ENCODE data around the gene S1PR5. TPM values are rescaled to one million over a fixed set of nuclear protein-coding genes. Genes with fewer than 3 reads are reported as not detected.

Gene S1PR5, protein sequence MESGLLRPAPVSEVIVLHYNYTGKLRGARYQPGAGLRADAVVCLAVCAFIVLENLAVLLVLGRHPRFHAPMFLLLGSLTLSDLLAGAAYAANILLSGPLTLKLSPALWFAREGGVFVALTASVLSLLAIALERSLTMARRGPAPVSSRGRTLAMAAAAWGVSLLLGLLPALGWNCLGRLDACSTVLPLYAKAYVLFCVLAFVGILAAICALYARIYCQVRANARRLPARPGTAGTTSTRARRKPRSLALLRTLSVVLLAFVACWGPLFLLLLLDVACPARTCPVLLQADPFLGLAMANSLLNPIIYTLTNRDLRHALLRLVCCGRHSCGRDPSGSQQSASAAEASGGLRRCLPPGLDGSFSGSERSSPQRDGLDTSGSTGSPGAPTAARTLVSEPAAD
- 0.79 and 1.1 TPM in 2 replicates for total RNA-seq
- long read RNA-seq = 0 reads

DNA sequence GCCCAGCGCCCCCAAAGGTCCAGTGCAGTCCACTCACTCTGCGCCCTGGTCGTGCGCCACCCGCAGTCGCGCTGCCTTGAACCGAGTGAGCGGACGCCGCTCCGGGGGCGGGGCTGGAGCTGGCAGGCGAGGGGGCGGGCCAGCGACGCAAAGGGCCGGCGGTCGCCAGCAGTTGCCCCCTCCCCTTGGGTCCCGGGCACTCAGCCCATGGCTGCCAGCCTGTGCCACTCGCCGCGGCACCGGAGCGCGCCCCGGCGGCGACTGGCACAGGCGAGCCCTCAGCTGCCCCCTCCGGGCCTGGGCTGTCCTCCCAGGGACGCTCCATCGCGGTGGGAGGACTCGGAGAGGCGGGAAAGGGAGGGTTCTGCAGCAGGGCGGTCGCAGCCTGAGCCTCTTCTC, at the start of gene S1PR5:
Gene S1PR5 (minus strand): TSS at position 87 of the 399 bp plus-strand sequence. CDS start 2,436 bp downstream, outside the sequence.
- Mint-ChIP-seq H3K4me1 (peaks cover 26% of the 10 kb centered on the region), H3K9me3 (no peaks in the 10 kb centered on the region), H3K27me3 (ENCODE audit: low read depth) (peaks cover 49% of the 10 kb centered on the region), H3K4me3 (peak within 1 kb of the TSS; percentile 79), H3K36me3 (ENCODE audit: low read depth) (no peaks in the 10 kb centered on the region), H3K27ac (ENCODE audit: unreplicated experiment) (no peak within 1 kb of the TSS)
- DNase-seq (ENCODE audit: low read depth, low spot score) = no peak
- TF ChIP-seq, protein P1, sequence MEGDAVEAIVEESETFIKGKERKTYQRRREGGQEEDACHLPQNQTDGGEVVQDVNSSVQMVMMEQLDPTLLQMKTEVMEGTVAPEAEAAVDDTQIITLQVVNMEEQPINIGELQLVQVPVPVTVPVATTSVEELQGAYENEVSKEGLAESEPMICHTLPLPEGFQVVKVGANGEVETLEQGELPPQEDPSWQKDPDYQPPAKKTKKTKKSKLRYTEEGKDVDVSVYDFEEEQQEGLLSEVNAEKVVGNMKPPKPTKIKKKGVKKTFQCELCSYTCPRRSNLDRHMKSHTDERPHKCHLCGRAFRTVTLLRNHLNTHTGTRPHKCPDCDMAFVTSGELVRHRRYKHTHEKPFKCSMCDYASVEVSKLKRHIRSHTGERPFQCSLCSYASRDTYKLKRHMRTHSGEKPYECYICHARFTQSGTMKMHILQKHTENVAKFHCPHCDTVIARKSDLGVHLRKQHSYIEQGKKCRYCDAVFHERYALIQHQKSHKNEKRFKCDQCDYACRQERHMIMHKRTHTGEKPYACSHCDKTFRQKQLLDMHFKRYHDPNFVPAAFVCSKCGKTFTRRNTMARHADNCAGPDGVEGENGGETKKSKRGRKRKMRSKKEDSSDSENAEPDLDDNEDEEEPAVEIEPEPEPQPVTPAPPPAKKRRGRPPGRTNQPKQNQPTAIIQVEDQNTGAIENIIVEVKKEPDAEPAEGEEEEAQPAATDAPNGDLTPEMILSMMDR (conservative IDR thresholded peaks at IDR 0.05) = no peak

DNA sequence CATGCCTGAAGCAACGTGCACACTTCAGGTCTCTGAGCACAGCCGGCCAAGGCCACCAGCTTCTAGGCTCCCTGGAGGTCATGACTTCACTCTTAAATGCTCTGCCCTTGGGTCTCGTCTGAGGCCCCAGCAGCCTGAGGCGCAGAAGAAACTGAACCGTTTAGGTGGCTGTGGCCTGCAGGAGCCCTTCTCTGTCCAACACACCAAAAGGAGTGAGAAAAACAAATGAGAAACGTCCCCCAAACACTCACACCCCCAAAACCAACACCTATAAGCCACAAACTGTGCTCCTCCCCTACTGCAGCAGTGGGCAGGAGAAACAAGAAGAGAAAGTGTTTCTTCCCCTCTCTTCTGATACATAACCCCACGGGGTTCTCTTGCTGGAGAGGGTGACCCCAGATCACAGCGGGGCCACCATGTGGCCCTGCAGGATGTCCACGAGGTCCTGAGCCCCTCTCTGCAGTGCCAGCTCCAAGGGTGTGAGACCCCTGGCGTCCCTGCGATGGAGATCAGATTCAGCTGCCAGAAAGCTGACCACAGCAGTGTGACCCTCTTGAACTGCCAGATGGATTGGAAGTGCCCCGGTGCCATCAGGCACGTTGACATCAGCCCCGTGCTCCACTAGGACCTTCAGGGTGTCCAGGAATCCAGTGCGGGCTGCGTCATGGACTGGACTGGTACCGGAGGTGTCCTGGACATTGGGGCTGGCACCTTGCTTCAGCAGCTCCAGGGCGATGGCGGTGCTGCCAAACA, 49.6 kb upstream of the S1PR5 start:
- Mint-ChIP-seq H3K9me3 (no peaks in the 10 kb centered on the region), H3K4me1 (peaks cover 43% of the 10 kb centered on the region), H3K36me3 (ENCODE audit: low read depth) (no peaks in the 10 kb centered on the region), H3K27ac (ENCODE audit: unreplicated experiment) (no peak overlapping the region), H3K4me3 (peak overlapping the region; percentile 96), H3K27me3 (ENCODE audit: low read depth) (peaks cover 4% of the 10 kb centered on the region)
- no peak for DNase-seq (ENCODE audit: low read depth, low spot score)
- TF ChIP-seq, protein P1 (conservative IDR thresholded peaks at IDR 0.05) = no peak

DNA sequence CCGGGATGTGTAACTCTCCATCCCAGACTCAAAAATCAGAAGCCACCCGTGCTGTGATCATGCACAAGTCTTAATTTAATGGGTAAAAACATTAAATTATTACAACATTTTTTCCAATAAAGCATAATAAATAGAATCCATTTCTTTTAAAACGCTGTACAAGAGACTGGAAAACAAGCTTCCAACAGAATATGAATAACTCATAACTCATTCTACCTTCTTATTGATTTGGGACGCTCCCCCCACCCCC, 49.1 kb upstream of the S1PR5 start:
- no peaks in the 10 kb centered on the region for H3K9me3 Mint-ChIP-seq
- peaks cover 4% of the 10 kb centered on the region for H3K27me3 Mint-ChIP-seq (ENCODE audit: low read depth)
- TF ChIP-seq, protein P1 (conservative IDR thresholded peaks at IDR 0.05) = no peak
- no peak overlapping the region for H3K27ac Mint-ChIP-seq (ENCODE audit: unreplicated experiment)
- peak overlapping the region; percentile 96 for H3K4me3 Mint-ChIP-seq
- peaks cover under 1% of the 10 kb centered on the region for H3K36me3 Mint-ChIP-seq (ENCODE audit: low read depth)
- DNase-seq (ENCODE audit: low read depth, low spot score) = no peak
- H3K4me1 Mint-ChIP-seq = peaks cover 43% of the 10 kb centered on the region

DNA sequence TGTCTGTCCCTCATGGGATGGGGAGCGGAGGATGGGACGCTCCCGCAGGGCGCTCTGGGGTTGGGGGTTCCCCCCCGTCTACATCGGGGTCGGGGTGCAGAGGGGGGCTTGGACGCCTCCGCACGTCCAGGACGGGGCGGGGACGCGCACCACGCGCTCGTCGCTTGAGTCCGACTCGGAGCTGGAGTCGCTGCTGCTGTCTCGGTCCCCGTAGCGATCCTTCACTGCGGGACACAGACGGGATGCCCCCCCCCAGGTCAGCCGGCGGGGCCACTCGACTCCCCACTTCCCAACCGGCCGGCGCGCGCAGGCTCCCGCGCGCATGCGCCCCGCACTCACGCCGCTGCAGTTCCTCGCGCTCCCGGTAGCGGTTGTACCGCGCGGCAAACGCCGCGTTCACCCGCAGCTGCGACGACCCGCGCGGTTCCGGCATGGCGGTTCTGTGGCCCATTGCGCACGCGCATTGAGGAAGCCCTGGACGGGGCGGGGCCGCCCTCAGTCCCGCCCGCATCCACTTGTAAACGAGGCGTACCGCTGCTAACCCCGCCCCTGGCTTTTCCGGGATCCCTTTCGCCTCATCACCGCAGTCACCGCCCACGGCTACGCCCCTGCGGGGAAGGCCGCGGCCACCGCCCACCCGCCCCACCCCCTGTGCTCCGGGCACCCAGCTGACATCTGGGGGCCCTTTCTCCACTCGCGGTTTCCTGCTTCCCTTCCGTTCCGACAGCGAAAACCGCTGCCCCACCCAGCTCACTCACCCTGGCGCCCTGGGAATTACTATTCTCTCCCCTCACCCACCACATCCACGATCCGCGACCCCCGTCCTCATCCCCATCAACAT, 48.5 kb upstream of the S1PR5 start, which contains the start of gene KRI1:
Gene KRI1 (minus strand): TSS at position 444 of the 841 bp plus-strand sequence. CDS start 11 bp downstream, at position 433.
- H3K27ac Mint-ChIP-seq (ENCODE audit: unreplicated experiment) = peak within 1 kb of the TSS; percentile 95
- peak; percentile 99 for DNase-seq (ENCODE audit: low read depth, low spot score)
- H3K9me3 Mint-ChIP-seq = no peaks in the 10 kb centered on the region
- TF ChIP-seq, protein P1 (conservative IDR thresholded peaks at IDR 0.05) = peak; percentile 58
- H3K36me3 Mint-ChIP-seq (ENCODE audit: low read depth) = peaks cover 4% of the 10 kb centered on the region
- H3K27me3 Mint-ChIP-seq (ENCODE audit: low read depth) = peaks cover 4% of the 10 kb centered on the region
- peaks cover 43% of the 10 kb centered on the region for H3K4me1 Mint-ChIP-seq
- peak within 1 kb of the TSS; percentile 96 for H3K4me3 Mint-ChIP-seq

DNA sequence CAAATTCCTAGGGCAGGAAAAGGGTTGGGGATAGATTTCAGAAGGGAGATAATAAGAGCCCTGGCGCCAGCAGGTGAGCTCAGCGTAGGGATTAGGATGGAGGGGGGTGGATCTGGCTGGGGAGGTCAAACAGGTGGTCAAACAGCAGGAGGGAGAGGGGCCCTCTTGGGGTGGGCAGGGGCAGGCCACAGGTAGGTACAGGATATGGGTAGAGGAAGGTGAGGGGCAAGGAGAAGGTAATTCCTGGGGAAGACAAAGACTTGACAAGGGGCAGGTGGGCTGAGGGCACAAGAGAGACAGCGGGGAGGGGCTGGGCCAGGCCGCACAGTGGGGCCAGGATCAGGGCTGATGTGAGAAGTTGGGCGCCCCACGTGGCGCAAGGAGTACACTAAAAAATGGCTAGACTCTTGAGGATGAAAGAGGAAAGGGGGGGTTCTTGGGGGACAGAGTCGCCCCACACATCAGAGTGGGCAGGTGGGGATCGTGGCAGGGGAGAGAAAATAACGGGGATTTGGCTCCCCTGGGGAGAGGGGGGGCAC, 47.9 kb upstream of the S1PR5 start:
- no peak for DNase-seq (ENCODE audit: low read depth, low spot score)
- TF ChIP-seq, protein P1 (conservative IDR thresholded peaks at IDR 0.05) = no peak
- H3K27me3 Mint-ChIP-seq (ENCODE audit: low read depth) = peaks cover 4% of the 10 kb centered on the region

More for the DNA sequence above, 47.9 kb upstream of the S1PR5 start:
- Mint-ChIP-seq H3K36me3 (ENCODE audit: low read depth) (peaks cover 4% of the 10 kb centered on the region), H3K27ac (ENCODE audit: unreplicated experiment) (peak overlapping the region; percentile 90), H3K9me3 (no peaks in the 10 kb centered on the region), H3K4me1 (peaks cover 43% of the 10 kb centered on the region), H3K4me3 (peak overlapping the region; percentile 96)
